ENCODE results near the gene P4HA1.

The P4HA1 gene

GRCh38 chr10:73099141-73099540 is 2.5 kb upstream of the P4HA1 start:
- peaks cover 31% of the 10 kb centered on the region for H3K36me3 Mint-ChIP-seq (ENCODE audit: low read depth)
- H3K27me3 Mint-ChIP-seq (ENCODE audit: low read depth, poor library complexity) = no peaks in the 10 kb centered on the region
- no peak overlapping the region for H3K27ac Mint-ChIP-seq
- peaks cover 20% of the 10 kb centered on the region for H3K4me1 Mint-ChIP-seq
- no peak overlapping the region for H3K4me3 Mint-ChIP-seq
- TF ChIP-seq, protein P1, sequence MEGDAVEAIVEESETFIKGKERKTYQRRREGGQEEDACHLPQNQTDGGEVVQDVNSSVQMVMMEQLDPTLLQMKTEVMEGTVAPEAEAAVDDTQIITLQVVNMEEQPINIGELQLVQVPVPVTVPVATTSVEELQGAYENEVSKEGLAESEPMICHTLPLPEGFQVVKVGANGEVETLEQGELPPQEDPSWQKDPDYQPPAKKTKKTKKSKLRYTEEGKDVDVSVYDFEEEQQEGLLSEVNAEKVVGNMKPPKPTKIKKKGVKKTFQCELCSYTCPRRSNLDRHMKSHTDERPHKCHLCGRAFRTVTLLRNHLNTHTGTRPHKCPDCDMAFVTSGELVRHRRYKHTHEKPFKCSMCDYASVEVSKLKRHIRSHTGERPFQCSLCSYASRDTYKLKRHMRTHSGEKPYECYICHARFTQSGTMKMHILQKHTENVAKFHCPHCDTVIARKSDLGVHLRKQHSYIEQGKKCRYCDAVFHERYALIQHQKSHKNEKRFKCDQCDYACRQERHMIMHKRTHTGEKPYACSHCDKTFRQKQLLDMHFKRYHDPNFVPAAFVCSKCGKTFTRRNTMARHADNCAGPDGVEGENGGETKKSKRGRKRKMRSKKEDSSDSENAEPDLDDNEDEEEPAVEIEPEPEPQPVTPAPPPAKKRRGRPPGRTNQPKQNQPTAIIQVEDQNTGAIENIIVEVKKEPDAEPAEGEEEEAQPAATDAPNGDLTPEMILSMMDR (IDR thresholded peaks at IDR 0.05) = no peak
- no peak for DNase-seq
- no peaks in the 10 kb centered on the region for H3K9me3 Mint-ChIP-seq

- Mint-ChIP-seq H3K27ac (peak overlapping the region; percentile 68), H3K27me3 (ENCODE audit: low read depth, poor library complexity) (no peaks in the 10 kb centered on the region), H3K4me3 (peak overlapping the region; percentile 97), H3K9me3 (no peaks in the 10 kb centered on the region), H3K4me1 (peaks cover 34% of the 10 kb centered on the region), H3K36me3 (ENCODE audit: low read depth) (peaks cover 22% of the 10 kb centered on the region)
- TF ChIP-seq, protein P1 (IDR thresholded peaks at IDR 0.05) = no peak
- DNase-seq = no peak
These were observed 622 bp upstream of the P4HA1 start for GRCh38 chr10:73097305-73097670.

DNA sequence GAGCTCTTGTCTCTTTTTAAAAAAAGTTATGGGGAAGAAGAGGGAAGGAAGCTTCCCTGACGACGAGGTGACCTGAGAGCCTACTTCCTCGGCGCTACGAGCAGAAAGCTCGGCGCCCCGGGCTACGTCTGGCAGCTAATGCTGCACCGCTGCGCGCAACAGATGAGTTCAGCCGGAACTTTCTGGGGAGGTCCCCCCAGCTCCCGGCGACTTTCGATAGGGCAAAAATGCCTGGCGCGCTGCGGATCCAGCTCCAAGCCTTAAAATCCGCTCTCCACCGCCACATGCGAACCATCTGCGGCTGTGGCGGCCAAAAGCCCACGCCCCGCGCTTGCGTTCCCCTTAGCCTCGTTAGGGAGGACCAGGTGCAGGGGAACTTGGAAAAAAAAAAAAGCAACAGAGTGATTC is 621 bp downstream of the P4HA1 start:
- Mint-ChIP-seq H3K4me3 (peak overlapping the region; percentile 97), H3K27ac (peak overlapping the region; percentile 99), H3K36me3 (ENCODE audit: low read depth) (peaks cover 23% of the 10 kb centered on the region), H3K27me3 (ENCODE audit: low read depth, poor library complexity) (no peaks in the 10 kb centered on the region), H3K9me3 (no peaks in the 10 kb centered on the region), H3K4me1 (peaks cover 42% of the 10 kb centered on the region)
- TF ChIP-seq, protein P1 (IDR thresholded peaks at IDR 0.05) = no peak
- DNase-seq = peak; percentile 67

- DNase-seq = peak; percentile 62
- Mint-ChIP-seq H3K36me3 (ENCODE audit: low read depth) (peaks cover 18% of the 10 kb centered on the region), H3K4me1 (peaks cover 42% of the 10 kb centered on the region), H3K27me3 (ENCODE audit: low read depth, poor library complexity) (no peaks in the 10 kb centered on the region), H3K27ac (peak overlapping the region; percentile 99), H3K9me3 (no peaks in the 10 kb centered on the region), H3K4me3 (peak overlapping the region; percentile 97)
- TF ChIP-seq, protein P1 (IDR thresholded peaks at IDR 0.05) = no peak
These were observed 1.1 kb downstream of the P4HA1 start for GRCh38 chr10:73095481-73096021.

DNA sequence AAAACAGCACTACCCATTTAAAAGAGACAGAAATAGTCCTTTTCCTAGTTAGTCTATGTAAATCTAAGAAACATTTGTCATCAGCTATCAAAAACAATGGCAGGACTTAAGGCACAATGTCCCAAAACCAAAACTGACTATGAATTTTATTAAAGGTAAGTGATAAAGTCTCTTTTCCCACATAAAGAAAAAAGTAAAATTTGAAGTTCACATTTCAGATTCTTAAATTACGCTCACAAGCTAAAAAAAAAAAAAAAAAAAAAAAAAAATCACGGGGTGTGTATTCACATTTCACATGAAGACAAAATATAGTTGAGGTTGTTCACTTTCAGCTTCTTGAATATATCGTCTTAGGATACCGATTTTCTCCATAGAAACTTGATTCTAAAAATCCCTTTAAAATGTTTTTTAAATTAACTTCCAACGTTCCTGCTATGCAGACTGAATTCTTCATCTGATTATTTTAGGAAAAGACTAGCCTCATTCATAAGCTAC is 1.6 kb downstream of the P4HA1 start:
- H3K27ac Mint-ChIP-seq = peak overlapping the region; percentile 99
- H3K4me3 Mint-ChIP-seq = peak overlapping the region; percentile 97
- H3K9me3 Mint-ChIP-seq = no peaks in the 10 kb centered on the region
- no peak for DNase-seq
- peaks cover 42% of the 10 kb centered on the region for H3K4me1 Mint-ChIP-seq
- no peaks in the 10 kb centered on the region for H3K27me3 Mint-ChIP-seq (ENCODE audit: low read depth, poor library complexity)
- peaks cover 18% of the 10 kb centered on the region for H3K36me3 Mint-ChIP-seq (ENCODE audit: low read depth)
- TF ChIP-seq, protein P1 (IDR thresholded peaks at IDR 0.05) = no peak
